ENCODE results near the gene CDHR4.
"Not testable (repeated sequence)": the region's sequence is repeated elsewhere in the genome, so short reads cannot be mapped to it uniquely, and the experiment has no call there.

CDHR4 gene

GRCh38 chr3:49780080-49780974 is 19.3 kb downstream of the CDHR4 start:
- no peak for DNase-seq (ENCODE audit: low spot score)

- no peak for DNase-seq (ENCODE audit: low spot score)
These were observed 20.2 kb downstream of the CDHR4 start for GRCh38 chr3:49779358-49780079.

- not testable (repeated sequence) for DNase-seq (ENCODE audit: low spot score)
These were observed 23.6 kb downstream of the CDHR4 start for GRCh38 chr3:49776101-49776500.

GRCh38 chr3:49775538-49775937 is 24.1 kb downstream of the CDHR4 start:
- DNase-seq (ENCODE audit: low spot score), result no peak

GRCh38 chr3:49772703-49773102 is 27.0 kb downstream of the CDHR4 start:
- no peak for DNase-seq (ENCODE audit: low spot score)

- DNase-seq (ENCODE audit: low spot score), result no peak
These were observed 28.2 kb downstream of the CDHR4 start for GRCh38 chr3:49771340-49771938.

GRCh38 chr3:49769926-49770325 is 29.7 kb downstream of the CDHR4 start:
- DNase-seq (ENCODE audit: low spot score), result no peak

- no peak for DNase-seq (ENCODE audit: low spot score)
These were observed 30.3 kb downstream of the CDHR4 start for GRCh38 chr3:49769286-49769915.

GRCh38 chr3:49763981-49764380 is 35.7 kb downstream of the CDHR4 start:
- no peak for DNase-seq (ENCODE audit: low spot score)

GRCh38 chr3:49761661-49762060 is 38.0 kb downstream of the CDHR4 start:
- DNase-seq (ENCODE audit: low spot score), result no peak

GRCh38 chr3:49759226-49759625 is 40.4 kb downstream of the CDHR4 start:
- no peak for DNase-seq (ENCODE audit: low spot score)

GRCh38 chr3:49757197-49757596 is 42.5 kb downstream of the CDHR4 start:
- no peak for DNase-seq (ENCODE audit: low spot score)

- DNase-seq (ENCODE audit: low spot score), result no peak
These were observed 43.6 kb downstream of the CDHR4 start for GRCh38 chr3:49756036-49756435.

GRCh38 chr3:49754536-49754935 is 45.1 kb downstream of the CDHR4 start:
- no peak for DNase-seq (ENCODE audit: low spot score)

- no peak for DNase-seq (ENCODE audit: low spot score)
These were observed 48.2 kb downstream of the CDHR4 start for GRCh38 chr3:49751501-49751900.

GRCh38 chr3:49750056-49750455 is 49.6 kb downstream of the CDHR4 start:
- DNase-seq (ENCODE audit: low spot score), result no peak

- not testable (repeated sequence) for DNase-seq (ENCODE audit: low spot score)
These were observed 50.8 kb downstream of the CDHR4 start for GRCh38 chr3:49748874-49749273.

GRCh38 chr3:49747792-49748480 is 51.7 kb downstream of the CDHR4 start:
- no peak for DNase-seq (ENCODE audit: low spot score)

- DNase-seq (ENCODE audit: low spot score), result no peak
These were observed 53.7 kb downstream of the CDHR4 start for GRCh38 chr3:49745986-49746385.
